Endothelial cell of umbilical vein (primary cell): Measurements from ENCODE around the gene TBATA. TPM values are rescaled to one million over a fixed set of nuclear protein-coding genes. Genes with fewer than 3 reads are reported as not detected.

Experiments used
- BruUV-seq: library from RNA; stranded (reverse); fragments of 400-500 nt; replicated peaks from 2 replicates; lab custom pipeline; 2021; lab: Mats Ljungman, UMichigan
- CTCF ChIA-PET: fragments of 300-600, 350-600 bp; sonication (Branson Sonifier 250); formaldehyde crosslinking; loops from one replicate; lab custom pipeline; 2021; ENCODE audit warnings: antibody characterized with exemption, inconsistent platforms; lab: Charles Lee
- POLR2A ChIA-PET: fragments of 300-600, 350-600 bp; sonication (Branson Sonifier 250); formaldehyde crosslinking; loops from one replicate; lab custom pipeline; 2021; ENCODE audit warnings: antibody characterized with exemption, inconsistent platforms; lab: Charles Lee
- DNase-seq: peaks from one replicate; pipeline ENCODE4 v3.0.0-alpha.2; 2011; ENCODE audit warnings: low read depth, low spot score
- FAIRE-seq: peaks from 2 replicates; lab custom pipeline; 2011; peaks lifted over from hg19 to GRCh38; lab: Jason Lieb, UNC
- H2AFZ ChIP-seq: 2 replicates; pipeline ENCODE4 v1.6.0; 2012; ENCODE audit warnings: low read depth, low read length, control low read depth, inconsistent platforms
- H3K27ac ChIP-seq: 2 replicates; pipeline ENCODE4 v1.5.1; 2011; ENCODE audit warnings: low read depth, mild to moderate bottlenecking, control low read depth, low read length, moderate library complexity; ENCODE audit not compliant: insufficient read depth
- H3K27me3 ChIP-seq, 2 experiments: 2 replicates each; pipeline versions ENCODE4 v1.6.0 to v1.6.1; 2011; ENCODE audit warnings: low read length in 2 of 2, mixed read lengths in 1 of 2; ENCODE audit not compliant: control insufficient read depth in 2 of 2, insufficient read depth in 2 of 2
- H3K36me3 ChIP-seq, 2 experiments: 2 replicates in 1 of 2; 3 replicates in 1 of 2; pipeline ENCODE4 v1.5.1; 2011; ENCODE audit warnings: low read length in 2 of 2, mild to moderate bottlenecking in 1 of 2, moderate library complexity in 1 of 2; ENCODE audit not compliant: control insufficient read depth in 2 of 2, insufficient read depth in 2 of 2; ENCODE audit errors: extremely low read depth in 1 of 2
- H3K4me1 ChIP-seq: 3 replicates; pipeline ENCODE4 v1.5.1; 2011; ENCODE audit warnings: mild to moderate bottlenecking, low read length; ENCODE audit not compliant: control insufficient read depth, insufficient read depth; ENCODE audit errors: extremely low read depth
- H3K4me2 ChIP-seq: 2 replicates; pipeline ENCODE4 v1.6.1; 2011; ENCODE audit warnings: low read length, control low read depth, mixed read lengths; ENCODE audit not compliant: insufficient read depth
- H3K4me3 ChIP-seq, 3 experiments: fragments of 200-600 bp in 1 of 3; sonication (generic), shearing (Covaris generic) in 1 of 3; replicated peaks in 1 of 3; 2 replicates each; pipeline ENCODE4 v1.5.1; 2011 to 2016; ENCODE audit warnings: control low read depth in 3 of 3, low read length in 3 of 3, mild to moderate bottlenecking in 2 of 3, inconsistent platforms in 1 of 3, low read depth in 1 of 3, moderate library complexity in 1 of 3; ENCODE audit not compliant: insufficient read depth in 1 of 3
- H3K79me2 ChIP-seq: 2 replicates; pipeline ENCODE4 v1.6.0; 2012; ENCODE audit warnings: low read length, inconsistent platforms; ENCODE audit not compliant: control insufficient read depth, insufficient read depth
- H3K9ac ChIP-seq: replicated peaks from 2 replicates; pipeline ENCODE3; 2011; ENCODE audit warnings: low read length, control low read depth; ENCODE audit not compliant: insufficient read depth; ENCODE audit errors: extremely low read depth
- H3K9me1 ChIP-seq: replicated peaks from 3 replicates; pipeline ENCODE4 v1.6.0; 2011; ENCODE audit warnings: mild to moderate bottlenecking, low read length; ENCODE audit not compliant: control insufficient read depth, insufficient read depth; ENCODE audit errors: extremely low read depth
- H3K9me3 ChIP-seq: replicated peaks from 2 replicates; pipeline ENCODE4 v1.5.1; 2012; ENCODE audit warnings: low read length, inconsistent platforms; ENCODE audit not compliant: control insufficient read depth, insufficient read depth
- H4K20me1 ChIP-seq: replicated peaks from 2 replicates; pipeline ENCODE3; 2011; ENCODE audit warnings: mild to moderate bottlenecking, low read length; ENCODE audit not compliant: control insufficient read depth, insufficient read depth; ENCODE audit errors: extremely low read depth
- CTCF ChIP-seq, 2 donors: IDR thresholded peaks; 1 replicate in 1 of 2; 2 replicates in 1 of 2; pipeline ENCODE4 v1.5.1; 2011; ENCODE audit warnings: low read length in 2 of 2, mild to moderate bottlenecking in 2 of 2, moderate library complexity in 2 of 2, control low read depth in 1 of 2, inconsistent platforms in 1 of 2, low read depth in 1 of 2; ENCODE audit not compliant: insufficient read depth in 1 of 2; ENCODE audit errors: extremely low read depth in 1 of 2
- EZH2 ChIP-seq: IDR thresholded peaks from 2 replicates; pipeline ENCODE4 v1.6.1; 2012; ENCODE audit warnings: borderline replicate concordance, low read depth, mild to moderate bottlenecking, moderate library complexity, low read length, inconsistent platforms; ENCODE audit not compliant: severe bottlenecking
- FOS ChIP-seq: IDR thresholded peaks from 2 replicates; pipeline ENCODE4 v1.6.1; 2011; ENCODE audit warnings: mild to moderate bottlenecking, low read length, moderate library complexity, borderline replicate concordance; ENCODE audit not compliant: insufficient read depth
- GATA2 ChIP-seq: IDR thresholded peaks from 2 replicates; pipeline ENCODE4 v1.7.0; 2011; ENCODE audit warnings: low read depth, mild to moderate bottlenecking, moderate library complexity, mixed read lengths, low read length; ENCODE audit not compliant: insufficient read length, insufficient read depth
- JUN ChIP-seq: IDR thresholded peaks from 2 replicates; pipeline ENCODE4 v1.6.1; 2011; ENCODE audit warnings: borderline replicate concordance, low read depth; ENCODE audit not compliant: insufficient read length, insufficient read depth
- MAX ChIP-seq: IDR thresholded peaks from 2 replicates; pipeline ENCODE4 v1.6.1; 2011; ENCODE audit not compliant: insufficient read depth, insufficient read length
- MYC ChIP-seq: IDR thresholded peaks from one replicate; pipeline ENCODE4 v1.6.1; 2011; ENCODE audit warnings: mild to moderate bottlenecking, low read depth, low read length
- POLR2A ChIP-seq: IDR thresholded peaks from 2 replicates; pipeline ENCODE4 v1.6.1; 2012; ENCODE audit warnings: low read depth, mild to moderate bottlenecking, control low read depth, low read length
- POLR2AphosphoS5 ChIP-seq: IDR thresholded peaks from 2 replicates; pipeline ENCODE4 v1.6.1; 2012; ENCODE audit warnings: low read depth, mild to moderate bottlenecking, control low read depth, low read length, moderate library complexity; ENCODE audit not compliant: insufficient read depth
- dilution Hi-C: fragments of 300-500 bp; cut with MboI; formaldehyde crosslinking; loops from one replicate; pipeline ENCODE4 v1.15.0; 2019; ENCODE audit warnings: low sequenced_read_pairs; ENCODE audit not compliant: extremely low pct_ligation_motif_present
- intact Hi-C: fragments of 100-400 bp; cut with micrococcal nuclease; formaldehyde crosslinking; loops from one replicate; pipeline ENCODE4 v1.10.0; 2022
- polyA plus RNA-seq, 4 experiments: library from polyadenylated mRNA; depleted of rRNA in 3 of 4; stranded (reverse) in 3 of 4; unstranded in 1 of 4; fragments of >200 nt; gene quantifications; 2 replicates each; pipeline versions ENCODE4 v1.2.1 to v1.2.3, GENCODE V29; 2011 to 2012; ENCODE audit warnings: missing spikeins in 1 of 4
- total RNA-seq: library from RNA; stranded (reverse); gene quantifications from 2 replicates; pipeline ENCODE4 v1.2.3, GENCODE V29; 2021

Gene TBATA
- total and polyA plus RNA-seq, 2 donors (not counting 3 experiments of a cell fraction or from before 2014, with no cell fraction given), result not detected

GRCh38 chr10:70784016-70784415 is 1.2 kb downstream of the TBATA start:
- no TSS peak for BruUV-seq

GRCh38 chr10:70782746-70783680 is 2.2 kb downstream of the TBATA start:
- Histone ChIP-seq H3K79me2 (no peaks in the 10 kb centered on the region), H3K27me3 (peaks cover 12 to 21% of the 10 kb centered on the region in 2 experiments), H4K20me1 (no peaks in the 10 kb centered on the region), H3K9me1 (no peaks in the 10 kb centered on the region), H3K4me3 (no peak overlapping the region), H2AFZ (no peak overlapping the region), H3K4me2 (no peak overlapping the region), H3K4me1 (no peaks in the 10 kb centered on the region), H3K9me3 (no peaks in the 10 kb centered on the region), H3K27ac (no peak overlapping the region), H3K36me3 (no peaks in the 10 kb centered on the region), H3K9ac (no peak overlapping the region)
- BruUV-seq, result no TSS peak
- FAIRE-seq (no peak), DNase-seq (no peak)
- no peak for TF ChIP-seq CTCF (IDR thresholded peaks at IDR 0.05; ENCODE audit: extremely low read depth in 1 of 2, insufficient read depth in 1 of 2, low read depth in 1 of 2, low read length in 2 of 2)
- no peak for TF ChIP-seq JUN
- no peak for TF ChIP-seq GATA2
- no peak for TF ChIP-seq MAX
- TF ChIP-seq MYC, result no peak
- TF ChIP-seq POLR2AphosphoS5, result no peak
- no peak for TF ChIP-seq EZH2
- TF ChIP-seq FOS, result no peak
- no peak for TF ChIP-seq POLR2A
- intact Hi-C loops (no loop called here), dilution Hi-C loops (no loop called here)
- ChIA-PET POLR2A (no interaction called here), CTCF (no interaction called here)

More at GRCh38 chr10:70784016-70784415, 1.2 kb downstream of the TBATA start:
- Histone ChIP-seq H2AFZ (no peak overlapping the region), H3K4me3 (no peak overlapping the region), H3K9me1 (no peaks in the 10 kb centered on the region), H3K9me3 (no peaks in the 10 kb centered on the region), H3K79me2 (no peaks in the 10 kb centered on the region), H3K36me3 (no peaks in the 10 kb centered on the region), H3K27ac (no peak overlapping the region), H4K20me1 (no peaks in the 10 kb centered on the region), H3K27me3 (peaks cover 12 to 30% of the 10 kb centered on the region in 2 experiments), H3K4me2 (no peak overlapping the region), H3K4me1 (no peaks in the 10 kb centered on the region), H3K9ac (no peak overlapping the region)
- POLR2A ChIA-PET, result no interaction called here
- intact Hi-C loops (no loop called here), dilution Hi-C loops (no loop called here)
- no peak for TF ChIP-seq EZH2
- TF ChIP-seq MAX, result no peak
- CTCF ChIA-PET, result no interaction called here
- FAIRE-seq (no peak), DNase-seq (no peak)
